Measurements from ENCODE around the gene ELK1. TPM values are rescaled to one million over a fixed set of nuclear protein-coding genes. Genes with fewer than 3 reads are reported as not detected.

The ELK1 gene
- total RNA-seq, 6 experiments from 2014 or later: 42.8 to 49.1 (median 45.7) TPM

DNA sequence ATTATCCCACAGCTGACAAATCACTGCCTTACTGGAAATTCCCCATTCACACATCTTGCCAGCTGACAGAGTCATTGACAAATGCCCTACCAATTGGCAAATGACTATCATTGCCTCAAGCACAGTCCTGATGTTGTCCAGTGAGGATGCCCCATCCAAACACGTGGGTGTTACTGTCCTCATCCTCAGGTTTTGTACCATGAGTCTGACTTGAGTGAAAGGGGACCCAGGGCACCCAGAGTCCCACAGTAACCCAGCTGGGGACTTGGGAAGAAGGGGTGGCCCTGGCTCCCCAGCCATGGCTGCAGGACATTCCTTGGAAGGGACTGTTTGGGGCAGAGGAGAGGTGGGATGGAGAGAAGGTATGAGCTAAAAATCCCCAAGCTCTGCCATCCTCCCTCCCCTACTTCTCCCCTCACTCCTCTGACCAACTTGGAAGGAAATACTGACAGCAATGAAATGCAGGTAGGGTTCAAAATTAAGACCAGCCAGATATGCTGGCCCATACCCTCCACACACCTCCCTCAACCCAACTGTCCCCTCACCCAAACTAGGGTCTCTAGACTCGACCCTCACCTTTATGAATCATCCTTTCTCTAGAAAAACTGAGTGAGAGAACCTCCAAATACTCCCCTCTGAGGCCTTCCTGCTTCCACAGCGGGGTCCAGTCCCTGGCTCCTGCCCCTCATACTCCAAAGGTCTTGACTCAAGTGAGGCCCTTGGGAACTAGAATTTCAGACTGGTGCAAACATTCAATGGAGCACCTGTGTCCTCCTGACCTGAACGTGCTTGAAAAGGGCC, 63.1 kb downstream of the ELK1 start:
- no peak overlapping the region for H3K4me3 Mint-ChIP-seq
- H3K4me1 Mint-ChIP-seq (ENCODE audit: low read depth): peaks cover 23% of the 10 kb centered on the region
- H3K27me3 Mint-ChIP-seq (ENCODE audit: insufficient read depth): peaks cover 6% of the 10 kb centered on the region
- H3K36me3 Mint-ChIP-seq (ENCODE audit: low read depth): peaks cover 13% of the 10 kb centered on the region
- no peak overlapping the region for H3K27ac Mint-ChIP-seq
- H3K9me3 Mint-ChIP-seq: no peaks in the 10 kb centered on the region
- no peak for DNase-seq
- TF ChIP-seq, protein P1, sequence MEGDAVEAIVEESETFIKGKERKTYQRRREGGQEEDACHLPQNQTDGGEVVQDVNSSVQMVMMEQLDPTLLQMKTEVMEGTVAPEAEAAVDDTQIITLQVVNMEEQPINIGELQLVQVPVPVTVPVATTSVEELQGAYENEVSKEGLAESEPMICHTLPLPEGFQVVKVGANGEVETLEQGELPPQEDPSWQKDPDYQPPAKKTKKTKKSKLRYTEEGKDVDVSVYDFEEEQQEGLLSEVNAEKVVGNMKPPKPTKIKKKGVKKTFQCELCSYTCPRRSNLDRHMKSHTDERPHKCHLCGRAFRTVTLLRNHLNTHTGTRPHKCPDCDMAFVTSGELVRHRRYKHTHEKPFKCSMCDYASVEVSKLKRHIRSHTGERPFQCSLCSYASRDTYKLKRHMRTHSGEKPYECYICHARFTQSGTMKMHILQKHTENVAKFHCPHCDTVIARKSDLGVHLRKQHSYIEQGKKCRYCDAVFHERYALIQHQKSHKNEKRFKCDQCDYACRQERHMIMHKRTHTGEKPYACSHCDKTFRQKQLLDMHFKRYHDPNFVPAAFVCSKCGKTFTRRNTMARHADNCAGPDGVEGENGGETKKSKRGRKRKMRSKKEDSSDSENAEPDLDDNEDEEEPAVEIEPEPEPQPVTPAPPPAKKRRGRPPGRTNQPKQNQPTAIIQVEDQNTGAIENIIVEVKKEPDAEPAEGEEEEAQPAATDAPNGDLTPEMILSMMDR (IDR thresholded peaks at IDR 0.05): no peak

- H3K27me3 Mint-ChIP-seq (ENCODE audit: insufficient read depth): peaks cover 8% of the 10 kb centered on the region
- peaks cover 31% of the 10 kb centered on the region for H3K4me1 Mint-ChIP-seq (ENCODE audit: low read depth)
- H3K27ac Mint-ChIP-seq: no peak overlapping the region
Observed at GRCh38 chrX:47586043-47586787, 64.1 kb downstream of the ELK1 start.

More at GRCh38 chrX:47586043-47586787, 64.1 kb downstream of the ELK1 start:
- Mint-ChIP-seq H3K9me3 (no peaks in the 10 kb centered on the region), H3K4me3 (no peak overlapping the region; the same call in 1 of the 2 replicates), H3K36me3 (ENCODE audit: low read depth) (peaks cover 13% of the 10 kb centered on the region)
- no peak for DNase-seq
- TF ChIP-seq, protein P1 (IDR thresholded peaks at IDR 0.05): no peak

Small RNA genes within 50 kb of the gene (microRNA-seq; reads per million reads assigned to microRNA genes)
- not detected for gene MIR4769

Other genes with a start within 250 kb of the ELK1 start
- gene ZNF41, start 167.3 kb downstream of the ELK1 start, total RNA-seq (2021; fragmentation: NEBNext Ultra II Directional; extraction: Animal tissue kit (Norgen Biotek cat#: 25700)): 1 to 10 TPM; 6.0 to 8.2 (median 6.7) TPM
- 10 to 100 TPM; 68.8 to 80.7 (median 75.3) TPM for gene ARAF, start 89.4 kb downstream of the ELK1 start, total RNA-seq (2021; fragmentation: NEBNext Ultra II Directional; extraction: Animal tissue kit (Norgen Biotek cat#: 25700))
- gene TIMP1, start 68.1 kb downstream of the ELK1 start, total RNA-seq (2021; fragmentation: NEBNext Ultra II Directional; extraction: Animal tissue kit (Norgen Biotek cat#: 25700)): 1,000 to 10,000 TPM in 3 of 6 experiments, 100 to 1,000 TPM in 3; 815 to 1,568 (median 980) TPM
- gene SYN1, start 30.7 kb downstream of the ELK1 start, total RNA-seq (2021; fragmentation: NEBNext Ultra II Directional; extraction: Animal tissue kit (Norgen Biotek cat#: 25700)): under 1 TPM in 5 of 6 experiments, not detected in 1; 0.13 to 0.31 (median 0.19) TPM
- gene CFP, start 20.6 kb downstream of the ELK1 start, total RNA-seq (2021; fragmentation: NEBNext Ultra II Directional; extraction: Animal tissue kit (Norgen Biotek cat#: 25700)): under 1 TPM; 0.05 to 0.28 (median 0.13) TPM
- 100 to 1,000 TPM in 4 of 6 experiments, 10 to 100 TPM in 2; 94.9 to 104 (median 101) TPM for gene UXT, start 8.6 kb upstream of the ELK1 start, total RNA-seq (2021; fragmentation: NEBNext Ultra II Directional; extraction: Animal tissue kit (Norgen Biotek cat#: 25700))
- 1 to 10 TPM; 5.1 to 8.3 (median 6.2) TPM for gene ZNF81, start 186.3 kb upstream of the ELK1 start, total RNA-seq (2021; fragmentation: NEBNext Ultra II Directional; extraction: Animal tissue kit (Norgen Biotek cat#: 25700))